ENCODE results near the gene NDUFA12.
"Not testable (repeated sequence)": the region's sequence is repeated elsewhere in the genome, so short reads cannot be mapped to it uniquely, and the experiment has no call there.

The NDUFA12 gene

GRCh38 chr12:95003213-95003920, at the start of gene NDUFA12:
Gene NDUFA12 (minus strand): TSS chr12:95003697. CDS start chr12:95003680, 17 bp downstream.
- peak; percentile 94 for DNase-seq (ENCODE audit: low read depth)

GRCh38 chr12:95051241-95051640, 47.7 kb upstream of the NDUFA12 start:
- DNase-seq (ENCODE audit: low read depth) = no peak

DNA sequence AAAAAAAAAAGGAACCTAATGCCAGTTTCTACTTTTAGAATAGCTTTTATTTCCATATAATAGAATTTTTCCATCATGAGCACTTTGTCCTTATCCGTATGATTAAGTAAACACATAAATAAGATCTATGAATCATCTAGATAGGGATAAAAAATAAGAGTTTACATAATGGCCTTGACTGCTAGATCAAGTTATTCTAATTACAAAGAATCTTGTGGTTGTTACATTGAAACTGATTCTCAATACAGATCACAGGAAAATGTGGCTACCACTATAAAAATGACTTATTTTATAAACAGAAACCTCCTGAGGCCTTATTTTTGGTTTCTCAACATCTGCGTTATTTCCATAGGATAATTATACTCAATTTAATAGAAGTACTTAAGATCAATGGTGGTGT, 34.4 kb upstream of the NDUFA12 start:
- DNase-seq (ENCODE audit: low read depth) = no peak

DNA sequence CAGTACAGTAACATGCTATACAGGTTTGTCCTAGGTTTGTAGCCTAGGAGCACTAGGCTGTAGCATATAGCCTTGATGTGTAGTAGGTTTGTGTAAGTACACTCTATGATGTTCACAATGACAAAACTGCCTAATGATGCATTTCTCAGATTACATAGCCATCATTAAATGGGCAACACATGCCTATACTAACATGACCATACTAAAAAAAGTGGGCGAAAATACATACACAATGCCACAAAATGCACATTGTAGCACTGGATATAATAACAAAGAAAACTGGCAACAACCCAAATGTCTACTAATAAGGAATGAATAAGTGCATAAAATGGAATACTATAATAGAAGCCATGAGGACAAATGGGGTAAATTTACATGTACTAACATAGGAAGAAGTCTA, 31.3 kb upstream of the NDUFA12 start:
- DNase-seq (ENCODE audit: low read depth) = no peak

- DNase-seq (ENCODE audit: low read depth) = no peak
Observed at GRCh38 chr12:95022477-95022876, 19.0 kb upstream of the NDUFA12 start.

DNA sequence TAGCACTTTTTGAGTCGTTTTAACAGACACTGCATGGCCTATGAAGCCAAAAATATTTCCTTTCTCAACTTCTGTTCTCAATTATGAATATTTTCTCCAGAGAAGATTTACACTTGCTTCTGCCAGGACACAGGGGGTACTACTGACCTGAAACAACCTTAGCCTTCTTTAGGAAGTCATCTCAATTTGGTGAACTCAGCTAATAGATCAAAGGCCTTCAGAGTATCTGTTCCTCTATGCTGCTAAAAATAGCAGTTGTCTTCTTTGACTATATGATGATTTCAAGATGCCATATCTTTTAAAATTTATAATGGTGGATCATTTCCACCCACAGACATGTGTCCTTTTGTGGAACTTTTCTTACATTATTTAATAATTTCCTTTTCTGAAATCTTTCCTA, 14.0 kb upstream of the NDUFA12 start:
- no peak for DNase-seq (ENCODE audit: low read depth)

GRCh38 chr12:95016120-95016519, 12.6 kb upstream of the NDUFA12 start:
- no peak for DNase-seq (ENCODE audit: low read depth)

DNA sequence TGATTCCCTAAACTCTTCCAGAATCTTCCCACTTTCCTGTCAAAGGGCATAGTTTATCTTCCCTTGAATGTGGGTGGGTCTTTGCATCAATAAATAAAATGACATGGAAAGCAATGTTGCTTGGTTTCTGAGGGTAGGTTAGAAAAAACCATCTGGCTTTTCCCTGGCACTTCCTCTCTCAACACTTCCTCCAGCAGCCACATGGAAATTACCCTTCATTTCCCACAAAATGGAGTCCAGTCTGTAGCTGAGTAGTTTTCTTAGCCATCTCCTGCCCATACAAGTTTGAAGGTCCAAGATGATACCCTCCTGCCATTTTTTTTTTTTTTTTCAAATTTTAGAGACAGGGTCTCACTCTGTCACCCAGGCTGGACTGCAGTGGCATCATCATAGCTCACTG, 11.1 kb upstream of the NDUFA12 start:
- DNase-seq (ENCODE audit: low read depth) = no peak

DNA sequence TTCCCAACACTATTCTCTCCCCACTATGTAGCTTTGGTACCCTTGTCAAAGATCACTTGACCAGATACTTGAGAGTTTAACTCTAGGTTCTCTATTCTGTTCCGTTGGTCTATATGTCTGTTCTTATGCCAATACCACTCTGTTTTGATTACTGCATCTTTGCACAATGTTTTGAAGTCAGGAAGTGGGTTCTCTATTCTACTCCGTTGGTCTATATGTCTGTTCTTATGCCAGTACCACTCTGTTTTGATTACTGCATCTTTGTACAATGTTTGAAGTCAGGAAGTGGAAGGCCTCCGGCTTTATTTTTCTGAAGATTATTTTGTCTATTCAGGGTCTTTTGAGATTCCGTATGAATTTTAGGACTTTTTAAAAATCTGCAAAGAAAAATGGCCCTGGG, 2.7 kb upstream of the NDUFA12 start:
- DNase-seq (ENCODE audit: low read depth) = no peak

- DNase-seq (ENCODE audit: low read depth) = no peak
Observed at GRCh38 chr12:95004610-95005009, 1.1 kb upstream of the NDUFA12 start.

DNA sequence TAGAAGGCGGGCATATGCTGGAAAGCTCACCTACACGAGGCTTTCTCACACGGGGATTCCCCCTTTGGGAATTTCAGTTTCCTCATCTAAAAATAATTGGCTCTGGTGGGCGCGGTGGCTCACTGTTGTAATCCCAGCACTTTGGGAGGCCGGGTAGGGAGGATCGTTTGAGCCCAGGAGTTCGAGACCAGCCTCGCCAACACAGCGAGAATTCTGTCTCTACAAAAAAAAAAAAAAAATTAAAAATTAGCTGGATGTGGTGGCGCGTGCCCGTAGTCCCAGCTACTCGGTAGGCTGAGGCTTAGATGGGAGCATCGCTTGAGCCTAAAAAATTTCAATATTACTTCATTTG, 400 bp upstream of the NDUFA12 start:
- DNase-seq (ENCODE audit: low read depth) = no peak

- DNase-seq (ENCODE audit: low read depth) = no peak
Observed at GRCh38 chr12:95002754-95003153, 743 bp downstream of the NDUFA12 start.

GRCh38 chr12:94998326-94998725, 5.2 kb downstream of the NDUFA12 start:
- DNase-seq (ENCODE audit: low read depth) = no peak

- DNase-seq (ENCODE audit: low read depth) = no peak
Observed at GRCh38 chr12:94997726-94998125, 5.8 kb downstream of the NDUFA12 start.

- DNase-seq (ENCODE audit: low read depth) = no peak
Observed at GRCh38 chr12:94997061-94997460, 6.4 kb downstream of the NDUFA12 start.

- no peak for DNase-seq (ENCODE audit: low read depth)
Observed at GRCh38 chr12:94994312-94994711, 9.2 kb downstream of the NDUFA12 start.

DNA sequence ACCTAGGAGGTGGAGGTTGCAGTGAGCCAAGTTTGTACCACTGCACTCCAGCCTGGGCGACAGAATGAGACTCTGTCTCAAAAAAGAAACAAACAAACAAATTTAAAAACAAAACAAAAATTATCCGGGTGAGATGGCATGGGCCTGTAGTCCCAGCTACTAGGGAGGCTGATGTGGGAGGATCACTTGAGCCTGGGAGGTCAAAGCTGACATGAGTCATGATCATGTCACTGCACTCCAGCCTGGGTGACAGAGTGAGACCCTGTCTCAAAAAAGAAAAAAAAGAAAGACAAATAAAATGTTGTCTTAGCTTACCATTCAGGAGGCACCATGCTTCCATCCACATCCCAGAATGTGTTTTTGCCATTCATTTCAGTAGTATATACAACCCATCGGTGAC, 9.6 kb downstream of the NDUFA12 start:
- DNase-seq (ENCODE audit: low read depth) = not testable (repeated sequence)

- no peak for DNase-seq (ENCODE audit: low read depth)
Observed at GRCh38 chr12:94990222-94990621, 13.3 kb downstream of the NDUFA12 start.

GRCh38 chr12:94988471-94988870, 15.0 kb downstream of the NDUFA12 start:
- DNase-seq (ENCODE audit: low read depth) = no peak

DNA sequence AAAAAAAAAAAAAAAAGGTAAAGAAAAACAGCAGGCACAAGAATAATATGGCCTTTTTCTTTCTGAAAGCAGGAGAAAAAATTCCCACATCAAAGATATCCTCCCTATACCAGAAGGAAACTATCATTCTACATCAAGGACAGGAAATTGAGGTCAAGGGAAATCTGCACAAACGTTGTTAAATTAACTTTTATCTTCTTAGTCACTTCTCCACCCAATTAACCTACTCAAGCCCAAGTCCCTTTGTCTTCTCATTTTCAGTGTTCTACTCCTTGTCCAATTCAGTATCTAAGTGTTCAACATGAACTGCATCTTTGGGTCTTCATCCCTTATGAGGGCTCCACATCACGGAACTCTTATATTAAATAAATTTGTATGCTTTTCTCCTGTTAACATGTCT, 15.7 kb downstream of the NDUFA12 start:
- no peak for DNase-seq (ENCODE audit: low read depth)

- no peak for DNase-seq (ENCODE audit: low read depth)
Observed at GRCh38 chr12:94987076-94987669, 16.3 kb downstream of the NDUFA12 start.

GRCh38 chr12:94985099-94985498, 18.4 kb downstream of the NDUFA12 start:
- not testable (repeated sequence) for DNase-seq (ENCODE audit: low read depth)

GRCh38 chr12:94983321-94983720, 20.2 kb downstream of the NDUFA12 start:
- no peak for DNase-seq (ENCODE audit: low read depth)

GRCh38 chr12:94982456-94982855, 21.0 kb downstream of the NDUFA12 start:
- DNase-seq (ENCODE audit: low read depth) = no peak

Data from activated T-cell treated with anti-CD3 and anti-CD28 coated beads for 24 hours (primary cell).